MM.1S (cell line): Measurements from ENCODE around the gene DNAH5.

Source experiments
- CTCF ChIP-seq: fragments of 300-600 bp; sonication (generic); IDR thresholded peaks from 2 replicates; pipeline ENCODE4 v1.5.1; 2016; ENCODE audit warnings: antibody characterized with exemption, low read length, mixed read lengths
- EZH2 ChIP-seq: fragments of 300-600 bp; sonication (generic); optimal IDR thresholded peaks from 2 replicates; pipeline ENCODE3; 2017; ENCODE audit warnings: low read depth, mild to moderate bottlenecking, antibody characterized with exemption, low read length, mixed read lengths
- EZH2phosphoT487 ChIP-seq: fragments of 300-600 bp; sonication (generic); IDR thresholded peaks from 2 replicates; pipeline ENCODE4 v1.6.1; 2018; ENCODE audit warnings: antibody characterized with exemption, low read length

- no peak for TF ChIP-seq CTCF
- no peak for TF ChIP-seq EZH2phosphoT487
- no peak for TF ChIP-seq EZH2
These were observed 134.6 kb downstream of the DNAH5 start for GRCh38 chr5:13809921-13810320.
